Body of pancreas (tissue), 4 donors: ENCODE results near the gene ZP3. TPM values are rescaled to one million over a fixed set of nuclear protein-coding genes. Genes with fewer than 3 reads are reported as not detected.

Source experiments
- ATAC-seq: fragments of 150-250 bp; one replicate; pipeline ENCODE4 v1.9.1; 2016
- DNase-seq, 4 donors: peaks; one replicate each; pipeline ENCODE4 v3.0.0-alpha.2; 2019
- H3K27ac ChIP-seq, 4 donors: fragments of 200-600 bp; sonication (generic); 1 replicate in 3 of 4; 2 replicates in 1 of 4; pipeline versions ENCODE4 v1.5.1 to v1.6.1; 2016 to 2019; ENCODE audit warnings: mild to moderate bottlenecking in 1 of 4, mixed read lengths in 1 of 4, moderate library complexity in 1 of 4
- H3K27me3 ChIP-seq, 2 donors: fragments of 200-600 bp; sonication (generic); one replicate each; pipeline ENCODE4 v1.6.0; 2016; ENCODE audit warnings: mild to moderate bottlenecking in 1 of 2
- H3K36me3 ChIP-seq, 2 donors: fragments of 200-600 bp; sonication (generic); replicated peaks in 1 of 2; 2 replicates each; pipeline ENCODE4 v1.5.1; 2016; ENCODE audit warnings: low read depth in 2 of 2; ENCODE audit not compliant: insufficient read depth in 1 of 2
- H3K4me1 ChIP-seq: fragments of 200-600 bp; sonication (generic); one replicate; pipeline ENCODE4 v1.6.0; 2016
- H3K4me3 ChIP-seq, 2 donors: fragments of 200-600 bp; sonication (generic); 1 replicate in 1 of 2; 2 replicates in 1 of 2; pipeline ENCODE4 v1.5.1; 2016 to 2019
- H3K9me3 ChIP-seq, 3 donors: fragments of 200-600 bp; sonication (generic); 1 replicate in 2 of 3; 2 replicates in 1 of 3; pipeline ENCODE4 v1.5.1; 2016
- CTCF ChIP-seq, 7 experiments: fragments of 450-650 bp in 4 of 7; fragments of 200-600 bp in 3 of 7; sonication (generic) in 3 of 7; IDR thresholded peaks; one replicate each; pipeline ENCODE4 v1.5.1; 2016 to 2019; ENCODE audit warnings: antibody characterized with exemption in 7 of 7
- POLR2A ChIP-seq, 3 donors: fragments of 450-650 bp; IDR thresholded peaks; one replicate each; pipeline ENCODE4 v1.6.1; 2016; ENCODE audit warnings: antibody characterized with exemption in 3 of 3, mild to moderate bottlenecking in 2 of 3
- WGBS, 2 donors: methylation state at CpG; one replicate each; pipeline ENCODE4 v1.1.5; 2017; 5-methylcytosine and 5-hydroxymethylcytosine counted together
- intact Hi-C: fragments of 100-400 bp; cut with DNase I; formaldehyde crosslinking; loops from one replicate; pipeline ENCODE4 v1.15.1; 2023
- total RNA-seq, 2 donors: library from RNA; depleted of rRNA; stranded (reverse); fragments of >200 nt; gene quantifications; one replicate each; pipeline ENCODE4 v1.1.0, GENCODE V29; 2016

Gene ZP3
- total RNA-seq, 2 donors from 2014 or later, result 3.3 to 4.4 TPM

- TF ChIP-seq POLR2A (IDR thresholded peaks at IDR 0.05), result no peak
- TF ChIP-seq CTCF (IDR thresholded peaks at IDR 0.05), result no peak
- ATAC-seq, result no peak
- no peaks in the 10 kb centered on the region for H3K27me3 ChIP-seq
- no peak overlapping the region for H3K27ac ChIP-seq
- peaks cover 17% of the 10 kb centered on the region for H3K4me1 ChIP-seq
- WGBS, 2 donors, result 91 to 96% methylated on average over 4 of the region's 4 CpGs
- no peaks in the 10 kb centered on the region for H3K9me3 ChIP-seq
- H3K4me3 ChIP-seq, result no peak overlapping the region
- no peaks in the 10 kb centered on the region for H3K36me3 ChIP-seq
- intact Hi-C loops, result no loop called here
- DNase-seq, result no peak
Observed at GRCh38 chr7:76426246-76426645, 1.5 kb downstream of the ZP3 start.

DNA sequence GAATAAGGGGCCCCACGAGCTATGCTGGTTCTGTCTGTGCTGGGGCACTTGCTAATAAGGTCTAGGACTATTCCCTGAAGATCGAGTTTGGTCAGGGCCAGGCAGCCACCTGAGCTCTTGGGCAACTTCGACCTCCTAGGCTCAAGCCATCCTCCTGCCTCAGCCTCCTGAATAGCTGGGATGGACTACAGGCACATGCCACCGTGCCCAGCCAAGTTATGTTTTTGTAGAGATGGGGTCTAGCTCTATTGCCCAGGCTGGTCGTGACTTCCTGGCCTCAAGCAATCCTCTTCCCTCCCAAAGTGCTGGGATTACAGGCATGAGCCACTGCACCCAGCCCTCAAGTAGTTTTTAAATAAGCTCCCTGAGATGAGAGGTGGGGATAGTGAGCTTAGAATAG is 2.9 kb downstream of the ZP3 start:
- H3K4me3 ChIP-seq, result no peak overlapping the region
- intact Hi-C loops, result no loop called here
- DNase-seq, result peak in 1 of 4 donors; percentile 5
- 87 to 88% methylated on average over 3 to 5 of the region's 5 CpGs for WGBS, 2 donors
- H3K27ac ChIP-seq, result no peak overlapping the region
- no peaks in the 10 kb centered on the region for H3K9me3 ChIP-seq
- H3K4me1 ChIP-seq, result peaks cover 15% of the 10 kb centered on the region
- TF ChIP-seq CTCF (IDR thresholded peaks at IDR 0.05) (no peak), POLR2A (IDR thresholded peaks at IDR 0.05) (no peak)
- H3K27me3 ChIP-seq, result no peaks in the 10 kb centered on the region
- no peaks in the 10 kb centered on the region for H3K36me3 ChIP-seq
- ATAC-seq, result no peak

- H3K27me3 ChIP-seq, result no peaks in the 10 kb centered on the region
- WGBS, 2 donors, result 91 to 93% methylated on average over 13 of the region's 13 CpGs
- intact Hi-C loops, result no loop called here
- DNase-seq (no peak), ATAC-seq (no peak)
- H3K36me3 ChIP-seq, result no peaks in the 10 kb centered on the region
- no peak overlapping the region for H3K27ac ChIP-seq
- TF ChIP-seq CTCF (IDR thresholded peaks at IDR 0.05), result no peak
- TF ChIP-seq POLR2A (IDR thresholded peaks at IDR 0.05), result no peak
- no peak overlapping the region for H3K4me3 ChIP-seq
- H3K4me1 ChIP-seq, result peaks cover 8% of the 10 kb centered on the region
- H3K9me3 ChIP-seq, result no peaks in the 10 kb centered on the region
Observed at GRCh38 chr7:76428149-76428823, 3.5 kb downstream of the ZP3 start.

DNA sequence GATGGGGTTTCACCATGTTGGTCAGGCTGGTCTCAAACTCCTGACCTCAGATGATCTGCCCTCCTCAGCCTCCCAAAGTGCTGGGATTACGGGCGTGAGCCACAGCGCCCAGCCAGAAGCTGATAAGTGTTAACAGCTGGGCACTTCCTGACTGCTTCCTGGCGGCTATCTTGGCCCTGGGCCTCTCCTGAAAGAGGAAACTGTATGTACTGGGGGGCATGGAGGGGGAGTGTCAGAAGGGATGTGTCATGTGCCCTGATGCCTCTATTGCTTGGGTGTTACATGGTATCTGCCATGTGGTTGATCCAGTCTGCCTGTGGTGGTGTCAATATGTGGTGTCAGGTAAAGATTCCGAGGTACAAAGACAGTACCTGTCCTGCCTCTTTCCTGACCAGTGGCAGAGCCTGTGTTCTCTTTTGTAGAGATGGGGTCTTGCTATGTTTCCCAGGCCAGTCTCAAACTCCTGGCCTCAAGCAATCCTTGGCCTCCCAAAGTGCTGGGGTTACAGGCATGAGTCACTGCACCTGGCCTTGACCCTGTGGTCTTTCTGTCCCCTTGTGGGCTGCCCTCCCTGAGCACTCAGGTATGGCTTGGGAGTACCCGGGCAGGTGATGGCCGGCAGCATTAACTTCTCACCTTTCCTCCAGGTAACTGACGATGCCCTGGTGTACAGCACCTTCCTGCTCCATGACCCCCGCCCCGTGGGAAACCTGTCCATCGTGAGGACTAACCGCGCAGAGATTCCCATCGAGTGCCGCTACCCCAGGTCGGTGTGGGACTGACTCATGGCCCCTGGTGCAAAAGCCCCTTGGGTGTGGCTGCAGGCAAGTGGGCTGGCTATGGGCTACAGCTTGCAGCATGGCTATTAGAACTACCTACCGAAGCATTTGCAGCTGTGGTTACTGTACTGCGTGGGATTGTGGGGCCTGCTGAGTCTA is 4.4 kb downstream of the ZP3 start:
- H3K4me1 ChIP-seq, result no peaks in the 10 kb centered on the region
- peak in 2 of 4 donors; percentile 11 to 13 for DNase-seq
- no peak for ATAC-seq

More for the DNA sequence above, 4.4 kb downstream of the ZP3 start:
- Histone ChIP-seq H3K4me3 (no peak overlapping the region), H3K9me3 (no peaks in the 10 kb centered on the region), H3K27ac (no peak overlapping the region), H3K36me3 (no peaks in the 10 kb centered on the region), H3K27me3 (no peaks in the 10 kb centered on the region)
- WGBS, 2 donors, result 84 to 85% methylated on average over 12 to 16 of the region's 18 CpGs
- intact Hi-C loops, result no loop called here
- TF ChIP-seq POLR2A (IDR thresholded peaks at IDR 0.05) (no peak), CTCF (IDR thresholded peaks at IDR 0.05) (no peak)
